ENCODE measurements around the gene TRPM2.

DNA sequence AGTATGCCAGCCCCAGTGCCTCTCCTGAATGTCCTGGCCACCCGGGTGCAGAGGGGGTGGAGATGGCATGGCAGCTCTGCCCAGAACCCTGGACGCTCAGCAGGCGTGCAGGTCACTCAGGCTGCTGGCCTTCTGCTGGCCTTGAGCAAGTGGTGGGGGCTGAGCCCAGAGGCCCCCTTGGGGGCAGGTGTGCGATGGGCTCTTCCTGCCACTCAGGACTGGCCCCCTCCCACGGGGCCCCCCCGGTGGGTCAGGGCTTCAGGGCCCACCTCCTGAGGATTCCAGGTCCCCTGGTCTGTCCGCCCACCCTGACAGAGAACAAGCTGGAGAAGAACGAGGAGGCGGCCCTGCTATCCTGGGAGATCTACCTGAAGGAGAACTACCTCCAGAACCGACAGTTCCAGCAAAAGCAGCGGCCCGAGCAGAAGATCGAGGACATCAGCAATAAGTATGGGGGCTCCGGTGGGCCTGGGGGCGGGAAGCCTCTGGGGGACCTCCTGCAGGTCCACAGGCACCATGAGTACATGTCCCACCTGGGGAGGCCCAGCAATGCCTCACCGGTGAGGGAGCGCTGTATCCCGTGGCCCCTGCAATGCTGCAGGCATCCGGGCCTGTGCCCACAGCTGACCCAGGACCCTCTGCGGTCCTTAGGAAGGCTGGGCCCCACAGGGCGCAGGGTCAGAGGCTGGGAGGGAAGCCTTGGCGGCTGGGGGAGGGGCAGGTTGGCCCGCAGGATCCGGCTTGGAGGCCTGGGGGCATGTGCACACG, 64.9 kb downstream of the TRPM2 start:
- TF ChIP-seq MYC (IDR thresholded peaks at IDR 0.05; ENCODE audit: low read depth, low read length) (no peak), POLR2A (IDR thresholded peaks at IDR 0.05; ENCODE audit: low read depth, low read length) (no peak)
- TF ChIP-seq, protein P1, sequence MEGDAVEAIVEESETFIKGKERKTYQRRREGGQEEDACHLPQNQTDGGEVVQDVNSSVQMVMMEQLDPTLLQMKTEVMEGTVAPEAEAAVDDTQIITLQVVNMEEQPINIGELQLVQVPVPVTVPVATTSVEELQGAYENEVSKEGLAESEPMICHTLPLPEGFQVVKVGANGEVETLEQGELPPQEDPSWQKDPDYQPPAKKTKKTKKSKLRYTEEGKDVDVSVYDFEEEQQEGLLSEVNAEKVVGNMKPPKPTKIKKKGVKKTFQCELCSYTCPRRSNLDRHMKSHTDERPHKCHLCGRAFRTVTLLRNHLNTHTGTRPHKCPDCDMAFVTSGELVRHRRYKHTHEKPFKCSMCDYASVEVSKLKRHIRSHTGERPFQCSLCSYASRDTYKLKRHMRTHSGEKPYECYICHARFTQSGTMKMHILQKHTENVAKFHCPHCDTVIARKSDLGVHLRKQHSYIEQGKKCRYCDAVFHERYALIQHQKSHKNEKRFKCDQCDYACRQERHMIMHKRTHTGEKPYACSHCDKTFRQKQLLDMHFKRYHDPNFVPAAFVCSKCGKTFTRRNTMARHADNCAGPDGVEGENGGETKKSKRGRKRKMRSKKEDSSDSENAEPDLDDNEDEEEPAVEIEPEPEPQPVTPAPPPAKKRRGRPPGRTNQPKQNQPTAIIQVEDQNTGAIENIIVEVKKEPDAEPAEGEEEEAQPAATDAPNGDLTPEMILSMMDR (IDR thresholded peaks at IDR 0.05; ENCODE audit: extremely low read depth in 1 of 2, insufficient read depth in 1 of 2, low read depth in 1 of 2, low read length in 2 of 2), result no peak

Measured in endothelial cell of umbilical vein (primary cell).